Mucosa of descending colon (tissue), 3 donors: Measurements from ENCODE around the gene GOLGA6L24. TPM values are rescaled to one million over a fixed set of nuclear protein-coding genes. Genes with fewer than 3 reads are reported as not detected.

Experiments
- total RNA-seq, 3 donors: library from RNA; stranded (reverse); fragmentation: NEBNext Ultra II Directional in 2 of 3; extraction: Animal tissue kit (Norgen Biotek cat#: 25700) in 2 of 3; gene quantifications; one replicate each; pipeline versions ENCODE4 v1.2.1 to v1.2.4, GENCODE V29; 2021 to 2023
- donor health status: DM: no; HTN: no; CAD: no; lungs with moderate emphysema.
- donor health status: DM: no; HTN: no; CAD: no.
- donor health status: DM: no; HTN: yes; CAD: no.

Gene GOLGA6L24
- total RNA-seq, 3 donors from 2014 or later = not detected

Other genes with a start within 250 kb of the GOLGA6L24 start
- gene HERC2, start 35.9 kb downstream of the GOLGA6L24 start, total RNA-seq = 100 to 1,000 TPM in 1 of 3 donors, 10 to 100 TPM in 2; 61.2 to 109 (median 73.9) TPM
- gene GOLGA8F, start 20.6 kb upstream of the GOLGA6L24 start, total RNA-seq = not detected
- gene GOLGA8G, start 174.9 kb upstream of the GOLGA6L24 start, total RNA-seq = not detected
- gene GOLGA6L25, start 195.5 kb upstream of the GOLGA6L24 start, total RNA-seq = not detected